Measurements from ENCODE around the gene AKR7A2.

Gene AKR7A2

GRCh38 chr1:19311931-19312781 is at the start of gene AKR7A2, which contains the start of gene SLC66A1:
TSS of gene AKR7A2 (minus strand) at chr1:19312144. CDS start at chr1:19312124, 20 bp downstream.
TSS of gene SLC66A1 (plus strand) at chr1:19312326. CDS start at chr1:19317678, 5,352 bp downstream.
- FAIRE-seq: no peak

- FAIRE-seq: no peak
These were observed 49.1 kb upstream of the AKR7A2 start for GRCh38 chr1:19360843-19361610.

- FAIRE-seq: no peak
These were observed 48.5 kb upstream of the AKR7A2 start for GRCh38 chr1:19360432-19360831.

GRCh38 chr1:19360016-19360415 is 48.1 kb upstream of the AKR7A2 start:
- FAIRE-seq: no peak

GRCh38 chr1:19359357-19359756 is 47.4 kb upstream of the AKR7A2 start:
- no peak for FAIRE-seq

- FAIRE-seq: no peak
These were observed 46.8 kb upstream of the AKR7A2 start for GRCh38 chr1:19358710-19359109.

- no peak for FAIRE-seq
These were observed 45.5 kb upstream of the AKR7A2 start for GRCh38 chr1:19357299-19357986.

GRCh38 chr1:19356266-19356665 is 44.3 kb upstream of the AKR7A2 start:
- no peak for FAIRE-seq

- no peak for FAIRE-seq
These were observed 42.6 kb upstream of the AKR7A2 start for GRCh38 chr1:19354531-19354981.

- no peak for FAIRE-seq
These were observed 41.7 kb upstream of the AKR7A2 start for GRCh38 chr1:19353596-19353995.

GRCh38 chr1:19352839-19353238 is 40.9 kb upstream of the AKR7A2 start:
- no peak for FAIRE-seq

- FAIRE-seq: no peak
These were observed 39.9 kb upstream of the AKR7A2 start for GRCh38 chr1:19351873-19352272.

- no peak for FAIRE-seq
These were observed 38.6 kb upstream of the AKR7A2 start for GRCh38 chr1:19350566-19350965.

- FAIRE-seq: no peak
These were observed 38.1 kb upstream of the AKR7A2 start for GRCh38 chr1:19349999-19350398.

GRCh38 chr1:19348441-19349198 is 36.7 kb upstream of the AKR7A2 start:
- no peak for FAIRE-seq

- FAIRE-seq: no peak
These were observed 35.7 kb upstream of the AKR7A2 start for GRCh38 chr1:19347533-19348172.

GRCh38 chr1:19346026-19346425 is 34.1 kb upstream of the AKR7A2 start:
- no peak for FAIRE-seq

GRCh38 chr1:19345391-19345790 is 33.4 kb upstream of the AKR7A2 start:
- FAIRE-seq: no peak

- no peak for FAIRE-seq
These were observed 32.9 kb upstream of the AKR7A2 start for GRCh38 chr1:19344831-19345230.

GRCh38 chr1:19344372-19344810 is 32.4 kb upstream of the AKR7A2 start:
- no peak for FAIRE-seq

- FAIRE-seq: no peak
These were observed 31.8 kb upstream of the AKR7A2 start for GRCh38 chr1:19343617-19344350.

Measured in TTC549 (cell line).